H1 (cell line): ENCODE measurements around the gene TAF11L4. TPM values are rescaled to one million over a fixed set of nuclear protein-coding genes. Genes with fewer than 3 reads are reported as not detected.
"Not testable (repeated sequence)": the region's sequence is repeated elsewhere in the genome, so short reads cannot be mapped to it uniquely, and the experiment has no call there.

Experiments used
- CTCF ChIA-PET: fragments of 300-600 bp; sonication (Branson Sonifier 250); formaldehyde crosslinking; loops from one replicate; lab custom pipeline; 2021; ENCODE audit not compliant: partially characterized antibody; lab: Charles Lee
- POLR2A ChIA-PET: fragments of 300-600 bp; sonication (Branson Sonifier 250); formaldehyde crosslinking; loops from one replicate; lab custom pipeline; 2021; ENCODE audit warnings: inconsistent platforms; ENCODE audit not compliant: partially characterized antibody; lab: Charles Lee
- DNase-seq, 2 experiments: peaks; one replicate each; pipeline versions ENCODE4 v3.0.0 to v3.0.0-alpha.2; 2010 to 2022; ENCODE audit warnings: low spot score in 2 of 2, low read depth in 1 of 2, mixed read lengths in 1 of 2
- FAIRE-seq: peaks from 2 replicates; lab custom pipeline; 2011; peaks lifted over from hg19 to GRCh38; lab: Jason Lieb, UNC
- H2AFZ ChIP-seq: 2 replicates; pipeline ENCODE4 v1.8.1; 2012; ENCODE audit warnings: low read length, inconsistent platforms
- H2AK5ac ChIP-seq: 2 replicates; pipeline ENCODE4 v1.6.1; 2013; ENCODE audit warnings: low read depth, low read length
- H2BK120ac ChIP-seq: replicated peaks from 2 replicates; pipeline ENCODE3; 2013; ENCODE audit warnings: low read depth, low read length, inconsistent platforms
- H2BK12ac ChIP-seq: 2 replicates; pipeline ENCODE4 v1.6.1; 2013; ENCODE audit warnings: low read depth, low read length
- H2BK15ac ChIP-seq: 2 replicates; pipeline ENCODE4 v1.6.1; 2013; ENCODE audit warnings: low read length
- H2BK20ac ChIP-seq: 2 replicates; pipeline ENCODE4 v1.6.1; 2013; ENCODE audit warnings: low read length
- H2BK5ac ChIP-seq: 2 replicates; pipeline ENCODE4 v1.6.1; 2013; ENCODE audit warnings: low read depth, low read length
- H3K14ac ChIP-seq: 2 replicates; pipeline ENCODE4 v1.6.1; 2013; ENCODE audit warnings: inconsistent platforms; ENCODE audit not compliant: insufficient read length
- H3K18ac ChIP-seq: 2 replicates; pipeline ENCODE4 v1.6.1; 2013; ENCODE audit warnings: low read length; ENCODE audit errors: extremely low read depth
- H3K23ac ChIP-seq: 2 replicates; pipeline ENCODE4 v1.6.1; 2013; ENCODE audit warnings: inconsistent platforms; ENCODE audit not compliant: insufficient read length
- H3K23me2 ChIP-seq: 2 replicates; pipeline ENCODE4 v1.6.1; 2013; ENCODE audit warnings: low read depth, low read length
- H3K27ac ChIP-seq: 2 replicates; pipeline ENCODE4 v1.6.1; 2011; ENCODE audit warnings: low read depth, low read length, inconsistent platforms
- H3K27me3 ChIP-seq, 4 experiments: replicated peaks in 1 of 4; 1 replicate in 1 of 4; 2 replicates in 3 of 4; pipeline versions ENCODE4 v1.6.1 to v1.8.1; 2011 to 2013; ENCODE audit warnings: low read length in 3 of 4, mild to moderate bottlenecking in 3 of 4, inconsistent platforms in 2 of 4, mixed read lengths in 2 of 4, moderate library complexity in 1 of 4; ENCODE audit not compliant: control insufficient read depth in 3 of 4, insufficient read depth in 3 of 4; ENCODE audit errors: extremely low read depth in 1 of 4
- H3K36me3 ChIP-seq, 4 experiments: 2 replicates each; pipeline versions ENCODE4 v1.6.1 to v1.8.1; 2011 to 2013; ENCODE audit warnings: mild to moderate bottlenecking in 4 of 4, low read length in 3 of 4, moderate library complexity in 2 of 4, control low read depth in 1 of 4, inconsistent platforms in 1 of 4; ENCODE audit not compliant: insufficient read depth in 4 of 4, control insufficient read depth in 2 of 4
- H3K4ac ChIP-seq: replicated peaks from 2 replicates; pipeline ENCODE3; 2013; ENCODE audit warnings: low read length, low read depth, mixed read lengths, inconsistent platforms; ENCODE audit not compliant: insufficient read length
- H3K4me1 ChIP-seq, 4 experiments: replicated peaks in 1 of 4; 1 replicate in 1 of 4; 2 replicates in 3 of 4; pipeline versions ENCODE4 v1.6.1 to v1.8.1; 2011 to 2013; ENCODE audit warnings: low read length in 3 of 4, inconsistent platforms in 2 of 4, mixed read lengths in 1 of 4; ENCODE audit not compliant: insufficient read depth in 4 of 4, control insufficient read depth in 3 of 4
- H3K4me2 ChIP-seq, 2 experiments: 2 replicates each; pipeline versions ENCODE4 v1.6.1 to v1.8.1; 2011 to 2013; ENCODE audit warnings: low read depth in 2 of 2, low read length in 2 of 2, control low read depth in 1 of 2, inconsistent platforms in 1 of 2, mild to moderate bottlenecking in 1 of 2; ENCODE audit not compliant: insufficient read depth in 1 of 2
- H3K4me3 ChIP-seq, 4 experiments: fragments of 200-600, 300-600 bp in 1 of 4; sonication (generic), shearing (Covaris generic), sonication (Bioruptor Twin) in 1 of 4; 2 replicates each; pipeline versions ENCODE4 v1.5.1 to v1.8.1; 2011 to 2016; ENCODE audit warnings: low read length in 4 of 4, low read depth in 3 of 4, control low read depth in 2 of 4, inconsistent platforms in 2 of 4, mild to moderate bottlenecking in 2 of 4, mixed read lengths in 1 of 4, moderate library complexity in 1 of 4; ENCODE audit not compliant: insufficient read depth in 2 of 4; ENCODE audit errors: extremely low read depth in 1 of 4
- H3K56ac ChIP-seq: replicated peaks from 2 replicates; pipeline ENCODE3; 2013; ENCODE audit warnings: low read depth, mild to moderate bottlenecking, mixed read lengths, low read length, inconsistent platforms; ENCODE audit not compliant: insufficient read length
- H3K79me1 ChIP-seq: 2 replicates; pipeline ENCODE4 v1.6.1; 2013; ENCODE audit warnings: low read depth, low read length, control low read depth
- H3K79me2 ChIP-seq, 2 experiments: 2 replicates each; pipeline versions ENCODE4 v1.6.1 to v1.8.1; 2012 to 2013; ENCODE audit warnings: low read length in 2 of 2, mild to moderate bottlenecking in 2 of 2, inconsistent platforms in 1 of 2; ENCODE audit not compliant: insufficient read depth in 2 of 2, control insufficient read depth in 1 of 2
- H3K9ac ChIP-seq, 4 experiments: replicated peaks in 1 of 4; 1 replicate in 1 of 4; 2 replicates in 3 of 4; pipeline versions ENCODE4 v1.6.1 to v1.8.1; 2011 to 2013; ENCODE audit warnings: low read depth in 3 of 4, low read length in 3 of 4, control low read depth in 2 of 4, mild to moderate bottlenecking in 2 of 4, moderate library complexity in 2 of 4, inconsistent platforms in 1 of 4; ENCODE audit errors: extremely low read depth in 1 of 4
- H3K9me3 ChIP-seq, 2 experiments: 2 replicates each; pipeline versions ENCODE4 v1.6.1 to v1.8.1; 2012 to 2013; ENCODE audit warnings: mild to moderate bottlenecking in 2 of 2, moderate library complexity in 2 of 2, control low read depth in 1 of 2, inconsistent platforms in 1 of 2, low read depth in 1 of 2, low read length in 1 of 2, mixed read lengths in 1 of 2; ENCODE audit not compliant: insufficient read depth in 2 of 2
- H4K20me1 ChIP-seq, 2 experiments: replicated peaks in 1 of 2; 2 replicates each; pipeline versions ENCODE3 to v1.8.1; 2011 to 2013; ENCODE audit warnings: inconsistent platforms in 2 of 2, low read length in 2 of 2, mild to moderate bottlenecking in 1 of 2; ENCODE audit not compliant: insufficient read depth in 2 of 2, control insufficient read depth in 1 of 2
- H4K5ac ChIP-seq: 2 replicates; pipeline ENCODE4 v1.6.1; 2013; ENCODE audit warnings: low read length, low read depth, mixed read lengths, inconsistent platforms; ENCODE audit not compliant: insufficient read length
- H4K8ac ChIP-seq: 2 replicates; pipeline ENCODE4 v1.8.0; 2013; ENCODE audit warnings: mild to moderate bottlenecking, moderate library complexity, low read length, inconsistent platforms; ENCODE audit not compliant: insufficient read depth; ENCODE audit errors: extremely low read depth
- H4K91ac ChIP-seq: replicated peaks from 2 replicates; pipeline ENCODE3; 2013; ENCODE audit warnings: low read length, mixed read lengths, inconsistent platforms; ENCODE audit not compliant: insufficient read length
- ASH2L ChIP-seq: fragments of 200-600, 300-600 bp; sonication (generic); IDR thresholded peaks from one replicate; pipeline ENCODE4 v1.7.1; 2017; ENCODE audit warnings: low read length
- RAD21 ChIP-seq, 2 experiments: IDR thresholded peaks in 1 of 2; conservative IDR thresholded peaks in 1 of 2; 2 replicates each; pipeline ENCODE4 v1.6.1; 2011; ENCODE audit warnings: low read depth in 2 of 2, low read length in 2 of 2, improper control_type of control experiment in 1 of 2, inconsistent platforms in 1 of 2, mild to moderate bottlenecking in 1 of 2, moderate library complexity in 1 of 2
- SIN3A ChIP-seq, 2 experiments: IDR thresholded peaks in 1 of 2; conservative IDR thresholded peaks in 1 of 2; 2 replicates each; pipeline ENCODE4 v1.6.1; 2011 to 2012; ENCODE audit warnings: low read length in 2 of 2, improper control_type of control experiment in 1 of 2, low read depth in 1 of 2, mild to moderate bottlenecking in 1 of 2
- TBP ChIP-seq: IDR thresholded peaks from 2 replicates; pipeline ENCODE4 v1.6.1; 2011; ENCODE audit warnings: low read depth, low read length, improper control_type of control experiment
- WGBS, 2 experiments: shearing (Covaris generic) in 1 of 2; methylation state at CpG; one replicate each; pipeline versions ENCODE4 v1.1.6 to v1.1.7; 2013 to 2015; ENCODE audit warnings: low lambda C conversion rate in 2 of 2, mixed read lengths in 2 of 2, inconsistent platforms in 1 of 2, low coverage in 1 of 2, missing lambda C conversion rate in 1 of 2; ENCODE audit not compliant: insufficient replicate concordance in 2 of 2, insufficient coverage in 1 of 2, insufficient read length in 1 of 2; ENCODE audit errors: extremely low coverage in 1 of 2, missing lambda C conversion rate in 1 of 2; 5-methylcytosine and 5-hydroxymethylcytosine counted together
- polyA plus RNA-seq, 7 experiments: library from polyadenylated mRNA; depleted of rRNA in 3 of 7; stranded (reverse) in 5 of 7; unstranded in 2 of 7; fragments of >200 nt in 5 of 7; fragments of 200-250 nt in 2 of 7; gene quantifications; 1 replicate in 5 of 7; 2 replicates in 1 of 7; 4 replicates in 1 of 7; pipeline versions ENCODE4 v1.2.1 to v1.2.3, GENCODE V29; 2011 to 2013; ENCODE audit warnings: missing spikeins in 2 of 7, mixed read lengths in 2 of 7
- total RNA-seq: library from RNA; stranded (reverse); fragmentation: NEBNext Ultra II Directional; extraction: Animal tissue kit (Norgen Biotek cat#: 25700); gene quantifications from 2 replicates; pipeline ENCODE4 v1.2.1, GENCODE V29; 2021

TAF11L4 gene
- total and polyA plus RNA-seq, 2 of the 8 experiments (the other 6 are each of a cell fraction or from before 2014, with no cell fraction given), result not detected

GRCh38 chr5:17482790-17483189 is 38.8 kb upstream of the TAF11L4 start (continued):
- no peak for TF ChIP-seq TBP
- TF ChIP-seq SIN3A (conservative IDR thresholded peaks at IDR 0.05 in 1 of 2, IDR thresholded peaks at IDR 0.05 in 1 of 2; ENCODE audit: low read depth in 1 of 2, low read length in 2 of 2), result no peak
- TF ChIP-seq RAD21 (IDR thresholded peaks at IDR 0.05 in 1 of 2, conservative IDR thresholded peaks at IDR 0.05 in 1 of 2; ENCODE audit: low read depth in 2 of 2, low read length in 2 of 2), result no peak
- no peak for TF ChIP-seq ASH2L

GRCh38 chr5:17486464-17487173 is 35.0 kb upstream of the TAF11L4 start:
- H4K20me1 ChIP-seq, FAIRE-seq, H2BK15ac ChIP-seq, H3K14ac ChIP-seq, DNase-seq, H3K9ac ChIP-seq, H3K79me2 ChIP-seq, H3K9me3 ChIP-seq, H3K79me1 ChIP-seq, H4K5ac ChIP-seq, H3K27me3 ChIP-seq, H3K23ac ChIP-seq, H3K18ac ChIP-seq, H2BK12ac ChIP-seq, H3K27ac ChIP-seq, H2BK120ac ChIP-seq, H2BK5ac ChIP-seq, H2AK5ac ChIP-seq, H2BK20ac ChIP-seq, H3K23me2 ChIP-seq, H3K4me3 ChIP-seq, H3K56ac ChIP-seq, H3K4me1 ChIP-seq, H3K4me2 ChIP-seq, CTCF ChIA-PET, H2AFZ ChIP-seq, H4K8ac ChIP-seq, H3K36me3 ChIP-seq, POLR2A ChIA-PET, H4K91ac ChIP-seq, H3K4ac ChIP-seq: not testable (repeated sequence)
- WGBS, 2 experiments, result 89% methylated on average over 10 of the region's 10 CpGs; no CpG with 5 or more reads in 1 of the 2 experiments
